T-cell (primary cell): Measurements from ENCODE around the gene ASMTL. TPM values are rescaled to one million over a fixed set of nuclear protein-coding genes. Genes with fewer than 3 reads are reported as not detected.
"Not testable (repeated sequence)": the region's sequence is repeated elsewhere in the genome, so short reads cannot be mapped to it uniquely, and the experiment has no call there.

Experiments used
- ATAC-seq, 4 experiments: fragments of 200-7000 bp in 3 of 4; fragments of 150-1000 bp in 1 of 4; cut with Tn5 transposase; replicated peaks in 1 of 4; 1 replicate in 3 of 4; 2 replicates in 1 of 4; pipeline ENCODE4 v1.10.0; 2021; ENCODE audit warnings: moderate library complexity in 3 of 4, mild to moderate bottlenecking in 2 of 4, moderate number of reproducible peaks in 1 of 4
- CTCF ChIA-PET, 2 donors: fragments of 300-600 bp; sonication (Branson Sonifier 250); formaldehyde crosslinking; loops; one replicate each; lab custom pipeline; 2022; ENCODE audit warnings: antibody characterized with exemption in 2 of 2; lab: Charles Lee
- POLR2A ChIA-PET, 2 donors: fragments of 300-600 bp; sonication (Branson Sonifier 250); formaldehyde crosslinking; loops; one replicate each; lab custom pipeline; 2022; ENCODE audit warnings: antibody characterized with exemption in 2 of 2; lab: Charles Lee
- DNase-seq, 35 experiments: peaks; one replicate each; pipeline versions ENCODE4 v3.0.0 to v3.0.0-alpha.2; 2013 to 2023
- H3K27ac ChIP-seq: one replicate; pipeline ENCODE4 v1.5.1; 2013; ENCODE audit warnings: low read length
- H3K27me3 ChIP-seq, 2 experiments: replicated peaks in 1 of 2; 1 replicate in 1 of 2; 2 replicates in 1 of 2; pipeline versions ENCODE4 v1.6.1 to v1.7.0; 2013; ENCODE audit warnings: low read length in 1 of 2, mixed read lengths in 1 of 2; ENCODE audit not compliant: control insufficient read depth in 2 of 2, insufficient read depth in 2 of 2; ENCODE audit errors: extremely low read depth in 1 of 2
- H3K36me3 ChIP-seq, 2 donors: 1 replicate in 1 of 2; 2 replicates in 1 of 2; pipeline versions ENCODE4 v1.6.1 to v1.7.0; 2013; ENCODE audit warnings: low read length in 1 of 2; ENCODE audit not compliant: control insufficient read depth in 2 of 2, insufficient read depth in 1 of 2; ENCODE audit errors: extremely low read depth in 1 of 2
- H3K4me1 ChIP-seq, 2 experiments: 1 replicate in 1 of 2; 2 replicates in 1 of 2; pipeline versions ENCODE4 v1.6.1 to v1.7.0; 2013; ENCODE audit warnings: low read length in 2 of 2, mixed read lengths in 1 of 2; ENCODE audit not compliant: insufficient read depth in 2 of 2, control insufficient read depth in 1 of 2; ENCODE audit errors: extremely low read depth in 1 of 2
- H3K4me3 ChIP-seq, 2 donors: 1 replicate in 1 of 2; 2 replicates in 1 of 2; pipeline versions ENCODE4 v1.5.1 to v1.7.0; 2013; ENCODE audit warnings: mild to moderate bottlenecking in 2 of 2, low read length in 1 of 2, moderate library complexity in 1 of 2; ENCODE audit not compliant: control insufficient read depth in 1 of 2; ENCODE audit errors: extremely low read depth in 1 of 2
- H3K9me3 ChIP-seq: 2 replicates; pipeline ENCODE4 v1.7.0; 2013
- H3K27ac Mint-ChIP-seq, 2 donors: one replicate each; pipeline ENCODE4 v1.8.0; 2020 to 2021; ENCODE audit warnings: mild to moderate bottlenecking in 2 of 2, mixed read lengths in 2 of 2
- H3K27me3 Mint-ChIP-seq, 2 donors: one replicate each; pipeline ENCODE4 v1.8.0; 2021 to 2022; ENCODE audit warnings: mixed read lengths in 2 of 2
- H3K36me3 Mint-ChIP-seq: one replicate; pipeline ENCODE4 v1.8.0; 2021; ENCODE audit warnings: mixed read lengths
- H3K4me1 Mint-ChIP-seq, 3 donors: one replicate each; pipeline ENCODE4 v1.8.0; 2020 to 2022; ENCODE audit warnings: mixed read lengths in 3 of 3, mild to moderate bottlenecking in 1 of 3
- H3K4me3 Mint-ChIP-seq, 3 donors: one replicate each; pipeline ENCODE4 v1.8.0; 2020 to 2022; ENCODE audit warnings: mild to moderate bottlenecking in 3 of 3, mixed read lengths in 3 of 3, moderate library complexity in 3 of 3
- H3K9me3 Mint-ChIP-seq, 3 donors: one replicate each; pipeline ENCODE4 v1.8.0; 2020 to 2022; ENCODE audit warnings: mixed read lengths in 3 of 3
- WGBS: methylation state at CpG from one replicate; pipeline ENCODE4 v1.1.5; 2013; ENCODE audit warnings: missing lambda C conversion rate; ENCODE audit not compliant: insufficient coverage; 5-methylcytosine and 5-hydroxymethylcytosine counted together
- total RNA-seq, 35 experiments: library from RNA in 6 of 35; stranded (reverse) in 6 of 35; fragments of 120-200 nt in 1 of 35; gene quantifications; one replicate each; pipeline versions ENCODE4 v1.2.1 to v1.2.4 and lab custom pipeline; 2013 to 2026

ASMTL gene
- total RNA-seq, 5 donors from 2014 or later (not counting 1 experiment from before 2014, with no cell fraction given), result 44.9 to 48.8 (median 45.4) TPM

GRCh38 chrX:1412551-1413161 is 40.1 kb downstream of the ASMTL start:
- Histone ChIP-seq H3K4me3 (no peak overlapping the region), H3K4me1 (no peaks in the 10 kb centered on the region), H3K27me3 (no peaks in the 10 kb centered on the region), H3K36me3 (peaks cover 15 to 33% of the 10 kb centered on the region in 2 donors), H3K9me3 (no peaks in the 10 kb centered on the region), H3K27ac (no peak overlapping the region)
- H3K4me3 Mint-ChIP-seq, result no peak overlapping the region
- ATAC-seq (no peak), DNase-seq (no peak)
- ChIA-PET CTCF (no interaction called here), POLR2A (no interaction called here)
- H3K9me3 Mint-ChIP-seq, result no peaks in the 10 kb centered on the region
- WGBS, result 93% methylated on average over 27 of the region's 31 CpGs
- H3K36me3 Mint-ChIP-seq, result peaks cover 28% of the 10 kb centered on the region
- H3K27me3 Mint-ChIP-seq, result no peaks in the 10 kb centered on the region
- H3K4me1 Mint-ChIP-seq, result peaks cover 0 to 6% (median 0%) of the 10 kb centered on the region in 3 donors
- H3K27ac Mint-ChIP-seq, result no peak overlapping the region

GRCh38 chrX:1411326-1411725 is 41.4 kb downstream of the ASMTL start:
- H3K9me3 Mint-ChIP-seq, result no peaks in the 10 kb centered on the region
- H3K36me3 Mint-ChIP-seq, result peaks cover 28% of the 10 kb centered on the region
- ChIA-PET POLR2A (no interaction called here), CTCF (no interaction called here)
- H3K27me3 Mint-ChIP-seq, result no peaks in the 10 kb centered on the region
- ATAC-seq (no peak), DNase-seq (no peak)
- no peaks in the 10 kb centered on the region for H3K27me3 ChIP-seq
- H3K27ac ChIP-seq, result no peak overlapping the region
- H3K27ac Mint-ChIP-seq, result no peak overlapping the region
- H3K9me3 ChIP-seq, result peaks cover 2% of the 10 kb centered on the region
- H3K4me3 Mint-ChIP-seq, result no peak overlapping the region
- H3K4me1 Mint-ChIP-seq, result peaks cover 0 to 6% (median 0%) of the 10 kb centered on the region in 3 donors
- 86% methylated on average over 11 of the region's 12 CpGs for WGBS
- no peaks in the 10 kb centered on the region for H3K4me1 ChIP-seq
- no peak overlapping the region for H3K4me3 ChIP-seq
- peaks cover 13 to 42% of the 10 kb centered on the region in 2 donors for H3K36me3 ChIP-seq

GRCh38 chrX:1407035-1407434 is 45.7 kb downstream of the ASMTL start:
- H3K4me1 Mint-ChIP-seq, result no peaks in the 10 kb centered on the region
- H3K36me3 Mint-ChIP-seq, result peaks cover 9% of the 10 kb centered on the region
- no peaks in the 10 kb centered on the region for H3K27me3 Mint-ChIP-seq
- H3K9me3 Mint-ChIP-seq, result no peaks in the 10 kb centered on the region
- Histone ChIP-seq H3K9me3 (peaks cover 2% of the 10 kb centered on the region), H3K27ac (no peak overlapping the region), H3K4me1 (no peaks in the 10 kb centered on the region), H3K4me3 (no peak overlapping the region), H3K36me3 (peaks cover 6 to 55% of the 10 kb centered on the region in 2 donors), H3K27me3 (no peaks in the 10 kb centered on the region)
- POLR2A ChIA-PET, result no interaction called here
- ATAC-seq (no peak), DNase-seq (no peak)
- H3K4me3 Mint-ChIP-seq, result no peak overlapping the region
- CTCF ChIA-PET, result no interaction called here
- H3K27ac Mint-ChIP-seq, result no peak overlapping the region

- ATAC-seq, CTCF ChIA-PET, H3K4me3 ChIP-seq, H3K36me3 Mint-ChIP-seq, H3K27ac ChIP-seq, H3K9me3 Mint-ChIP-seq, H3K4me1 ChIP-seq, H3K27me3 Mint-ChIP-seq, DNase-seq, H3K9me3 ChIP-seq, H3K4me3 Mint-ChIP-seq, H3K4me1 Mint-ChIP-seq, H3K27me3 ChIP-seq, H3K27ac Mint-ChIP-seq, POLR2A ChIA-PET: not testable (repeated sequence)
- H3K36me3 ChIP-seq, result peaks cover 0 to 57% of the 10 kb centered on the region in 2 donors
- 93% methylated on average over 2 of the region's 2 CpGs for WGBS
Measured at GRCh38 chrX:1405769-1406168, 46.9 kb downstream of the ASMTL start.

GRCh38 chrX:1403867-1404266 is 48.8 kb downstream of the ASMTL start:
- not testable (repeated sequence) for H3K27ac Mint-ChIP-seq, H3K27me3 Mint-ChIP-seq
- 98% methylated on average over 3 of the region's 3 CpGs for WGBS

GRCh38 chrX:1403228-1403627 is 49.5 kb downstream of the ASMTL start:
- ChIA-PET CTCF (no interaction called here), POLR2A (no interaction called here)
- Histone ChIP-seq H3K36me3 (peaks cover 0 to 57% of the 10 kb centered on the region in 2 donors), H3K9me3 (peaks cover 2% of the 10 kb centered on the region), H3K4me1 (no peaks in the 10 kb centered on the region), H3K27me3 (no peaks in the 10 kb centered on the region), H3K27ac (no peak overlapping the region), H3K4me3 (no peak overlapping the region)
- ATAC-seq (no peak), DNase-seq (no peak)
- no peaks in the 10 kb centered on the region for H3K36me3 Mint-ChIP-seq
- no peaks in the 10 kb centered on the region for H3K9me3 Mint-ChIP-seq
- H3K4me1 Mint-ChIP-seq, result no peaks in the 10 kb centered on the region
- no peaks in the 10 kb centered on the region for H3K27me3 Mint-ChIP-seq
- WGBS, result 100% methylated on average over 6 of the region's 10 CpGs
- no peak overlapping the region for H3K27ac Mint-ChIP-seq
- H3K4me3 Mint-ChIP-seq, result no peak overlapping the region

More at GRCh38 chrX:1403867-1404266, 48.8 kb downstream of the ASMTL start:
- H3K27ac ChIP-seq, H3K36me3 Mint-ChIP-seq, H3K4me1 Mint-ChIP-seq, H3K9me3 Mint-ChIP-seq, H3K4me3 ChIP-seq, ATAC-seq, CTCF ChIA-PET, POLR2A ChIA-PET, DNase-seq, H3K27me3 ChIP-seq, H3K4me3 Mint-ChIP-seq, H3K9me3 ChIP-seq, H3K4me1 ChIP-seq: not testable (repeated sequence)
- H3K36me3 ChIP-seq, result peaks cover 0 to 57% of the 10 kb centered on the region in 2 donors
